Measurements from ENCODE around the gene LRRC42.

LRRC42 gene

DNA sequence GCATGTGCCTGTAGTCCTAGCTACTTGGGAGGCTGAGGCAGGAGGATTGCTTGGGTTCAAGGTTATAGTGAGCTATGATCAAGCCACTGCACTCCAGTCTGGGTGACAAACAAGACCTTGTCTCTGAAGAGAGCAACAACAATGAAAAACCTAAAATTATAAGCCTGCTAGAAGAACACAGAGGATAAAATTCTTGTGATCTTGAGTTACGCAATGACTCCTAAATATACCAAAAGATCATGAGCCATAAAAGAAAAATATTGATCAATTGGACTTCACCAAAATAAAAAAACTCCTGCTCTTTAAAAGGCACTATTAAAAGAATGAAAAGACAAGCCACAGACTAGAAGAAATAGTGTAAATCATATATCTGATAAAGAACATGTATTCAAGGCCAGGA, 49.5 kb downstream of the LRRC42 start:
- TF ChIP-seq EZH2phosphoT487 (conservative IDR thresholded peaks at IDR 0.05; ENCODE audit: low read length): no peak
- TF ChIP-seq, protein P1, sequence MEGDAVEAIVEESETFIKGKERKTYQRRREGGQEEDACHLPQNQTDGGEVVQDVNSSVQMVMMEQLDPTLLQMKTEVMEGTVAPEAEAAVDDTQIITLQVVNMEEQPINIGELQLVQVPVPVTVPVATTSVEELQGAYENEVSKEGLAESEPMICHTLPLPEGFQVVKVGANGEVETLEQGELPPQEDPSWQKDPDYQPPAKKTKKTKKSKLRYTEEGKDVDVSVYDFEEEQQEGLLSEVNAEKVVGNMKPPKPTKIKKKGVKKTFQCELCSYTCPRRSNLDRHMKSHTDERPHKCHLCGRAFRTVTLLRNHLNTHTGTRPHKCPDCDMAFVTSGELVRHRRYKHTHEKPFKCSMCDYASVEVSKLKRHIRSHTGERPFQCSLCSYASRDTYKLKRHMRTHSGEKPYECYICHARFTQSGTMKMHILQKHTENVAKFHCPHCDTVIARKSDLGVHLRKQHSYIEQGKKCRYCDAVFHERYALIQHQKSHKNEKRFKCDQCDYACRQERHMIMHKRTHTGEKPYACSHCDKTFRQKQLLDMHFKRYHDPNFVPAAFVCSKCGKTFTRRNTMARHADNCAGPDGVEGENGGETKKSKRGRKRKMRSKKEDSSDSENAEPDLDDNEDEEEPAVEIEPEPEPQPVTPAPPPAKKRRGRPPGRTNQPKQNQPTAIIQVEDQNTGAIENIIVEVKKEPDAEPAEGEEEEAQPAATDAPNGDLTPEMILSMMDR (IDR thresholded peaks at IDR 0.05; ENCODE audit: insufficient read depth, low read length, poor library complexity, severe bottlenecking): no peak
- Histone ChIP-seq H2AFZ (ENCODE audit: low read depth, low read length, severe bottlenecking) (no peak overlapping the region), H3K79me2 (ENCODE audit: insufficient read depth, low read length) (no peaks in the 10 kb centered on the region), H3K36me3 (ENCODE audit: low read length) (no peaks in the 10 kb centered on the region), H3K9ac (ENCODE audit: low read length) (no peak overlapping the region), H3K27ac (ENCODE audit: low read depth, low read length) (no peak overlapping the region), H3K9me3 (ENCODE audit: insufficient read depth, low read length) (peaks cover 8% of the 10 kb centered on the region; the same call in 1 of the 2 replicates), H3K4me2 (ENCODE audit: low read depth, low read length, poor library complexity, severe bottlenecking) (no peak overlapping the region), H3K27me3 (ENCODE audit: low read length) (no peaks in the 10 kb centered on the region), H3K9me2 (replicated peaks; ENCODE audit: insufficient read depth, low read length) (no peaks in the 10 kb centered on the region), H4K20me1 (ENCODE audit: low read depth, low read length) (no peaks in the 10 kb centered on the region), H3F3A (ENCODE audit: insufficient read depth) (no peaks in the 10 kb centered on the region), H3K4me3 (ENCODE audit: insufficient read depth, low read length, poor library complexity, severe bottlenecking) (no peak overlapping the region)

DNA sequence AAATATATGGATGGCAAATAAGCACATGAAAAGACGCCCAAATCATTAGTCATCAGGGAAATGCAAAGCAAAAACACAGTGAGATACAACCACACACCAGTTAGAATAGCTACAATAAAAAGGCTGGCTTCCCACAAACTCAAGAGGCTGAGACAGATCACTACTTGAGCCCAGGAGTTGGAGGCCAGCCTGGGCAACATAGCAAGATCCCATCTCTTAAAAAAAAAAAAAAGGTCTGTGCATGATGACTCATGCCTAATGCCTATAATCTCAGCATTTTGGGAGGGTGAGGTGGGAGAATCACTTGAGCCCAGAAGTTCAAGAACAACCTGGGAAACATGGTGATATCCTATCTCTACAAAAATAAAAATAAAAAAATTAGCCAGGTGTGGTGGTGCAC, 52.1 kb downstream of the LRRC42 start:
- TF ChIP-seq EZH2phosphoT487 (conservative IDR thresholded peaks at IDR 0.05; ENCODE audit: low read length): no peak
- TF ChIP-seq, protein P1 (IDR thresholded peaks at IDR 0.05; ENCODE audit: insufficient read depth, low read length, poor library complexity, severe bottlenecking): no peak
- no peaks in the 10 kb centered on the region for H3K9me2 ChIP-seq (replicated peaks; ENCODE audit: insufficient read depth, low read length)
- no peak overlapping the region for H3K9ac ChIP-seq (ENCODE audit: low read length)
- H2AFZ ChIP-seq (ENCODE audit: low read depth, low read length, severe bottlenecking): no peak overlapping the region
- no peak overlapping the region for H3K27ac ChIP-seq (ENCODE audit: low read depth, low read length)
- no peaks in the 10 kb centered on the region for H3K27me3 ChIP-seq (ENCODE audit: low read length)
- no peaks in the 10 kb centered on the region for H4K20me1 ChIP-seq (ENCODE audit: low read depth, low read length)
- H3K36me3 ChIP-seq (ENCODE audit: low read length): no peaks in the 10 kb centered on the region
- H3K9me3 ChIP-seq (ENCODE audit: insufficient read depth, low read length): no peaks in the 10 kb centered on the region
- H3K79me2 ChIP-seq (ENCODE audit: insufficient read depth, low read length): no peaks in the 10 kb centered on the region
- H3K4me2 ChIP-seq (ENCODE audit: low read depth, low read length, poor library complexity, severe bottlenecking): no peak overlapping the region
- no peaks in the 10 kb centered on the region for H3F3A ChIP-seq (ENCODE audit: insufficient read depth)
- no peak overlapping the region for H3K4me3 ChIP-seq (ENCODE audit: insufficient read depth, low read length, poor library complexity, severe bottlenecking)

DNA sequence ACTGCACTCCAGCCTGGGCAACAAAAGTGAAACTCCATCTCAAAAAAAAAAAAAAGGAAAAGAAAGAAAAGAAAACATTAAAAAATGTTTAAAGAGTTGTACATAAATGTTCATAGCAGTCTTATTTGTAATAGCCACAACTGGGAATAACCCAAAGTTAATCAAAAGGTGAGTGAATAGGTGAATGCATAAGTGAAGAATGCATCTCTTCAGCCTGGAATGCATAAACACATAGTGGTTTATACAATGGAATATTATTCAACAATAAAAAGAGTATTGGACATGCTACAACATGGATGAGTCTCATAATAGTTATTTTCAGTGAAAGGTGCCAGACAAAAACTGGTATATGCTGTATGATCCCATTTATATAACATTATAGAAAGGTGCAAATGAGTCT, 53.8 kb downstream of the LRRC42 start:
- no peak overlapping the region for H3K9ac ChIP-seq (ENCODE audit: low read length)
- H2AFZ ChIP-seq (ENCODE audit: low read depth, low read length, severe bottlenecking): no peak overlapping the region
- H3K27ac ChIP-seq (ENCODE audit: low read depth, low read length): no peak overlapping the region
- TF ChIP-seq EZH2phosphoT487 (conservative IDR thresholded peaks at IDR 0.05; ENCODE audit: low read length): no peak
- TF ChIP-seq, protein P1 (IDR thresholded peaks at IDR 0.05; ENCODE audit: insufficient read depth, low read length, poor library complexity, severe bottlenecking): no peak
- no peaks in the 10 kb centered on the region for H3F3A ChIP-seq (ENCODE audit: insufficient read depth)
- H4K20me1 ChIP-seq (ENCODE audit: low read depth, low read length): no peaks in the 10 kb centered on the region
- no peak overlapping the region for H3K4me3 ChIP-seq (ENCODE audit: insufficient read depth, low read length, poor library complexity, severe bottlenecking)
- no peaks in the 10 kb centered on the region for H3K27me3 ChIP-seq (ENCODE audit: low read length)
- H3K4me2 ChIP-seq (ENCODE audit: low read depth, low read length, poor library complexity, severe bottlenecking): no peak overlapping the region
- H3K79me2 ChIP-seq (ENCODE audit: insufficient read depth, low read length): no peaks in the 10 kb centered on the region
- no peaks in the 10 kb centered on the region for H3K9me3 ChIP-seq (ENCODE audit: insufficient read depth, low read length)
- H3K36me3 ChIP-seq (ENCODE audit: low read length): no peaks in the 10 kb centered on the region
- no peaks in the 10 kb centered on the region for H3K9me2 ChIP-seq (replicated peaks; ENCODE audit: insufficient read depth, low read length)

All from SU-DHL-6 (cell line).